ENCODE data around the gene SLC12A8. TPM values are rescaled to one million over a fixed set of nuclear protein-coding genes. Genes with fewer than 3 reads are reported as not detected.

The SLC12A8 gene
- total and polyA plus RNA-seq, 2 donors from 2014 or later = 5.4 to 29.1 TPM

DNA sequence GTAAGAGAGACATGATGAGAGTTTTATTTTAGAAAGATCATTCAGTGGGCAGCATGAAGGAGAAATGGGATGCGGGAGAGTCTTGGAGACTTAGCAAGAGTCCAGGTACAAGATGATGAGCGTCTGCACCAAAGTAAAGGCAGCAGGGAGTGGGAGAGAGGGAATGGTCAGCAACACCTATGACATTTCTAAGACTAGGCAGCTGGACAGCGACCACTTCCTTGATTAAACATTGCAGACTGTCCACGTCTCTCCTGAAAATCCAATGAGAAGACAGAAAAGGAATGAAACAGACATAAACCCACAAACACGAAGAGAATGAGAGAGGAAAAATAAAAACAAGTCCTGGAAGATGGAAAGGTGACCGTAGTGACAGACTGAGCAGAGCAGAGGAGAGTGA, 110.1 kb downstream of the SLC12A8 start:
- Histone ChIP-seq H3K4me3 (ENCODE audit: low read length in 3 of 3) (no peak overlapping the region), H3K27me3 (ENCODE audit: control insufficient read depth, insufficient read depth, low read length) (no peaks in the 10 kb centered on the region), H3K36me3 (ENCODE audit: control insufficient read depth in 2 of 3, insufficient read depth in 3 of 3, low read length in 3 of 3) (no peaks in the 10 kb centered on the region), H3K4me1 (ENCODE audit: control insufficient read depth in 2 of 3, insufficient read depth in 2 of 3, low read depth in 1 of 3, low read length in 3 of 3) (no peaks in the 10 kb centered on the region), H3K9ac (ENCODE audit: low read length in 3 of 3) (no peak overlapping the region), H3K9me3 (ENCODE audit: control insufficient read depth in 2 of 3, insufficient read depth in 1 of 3, low read length in 3 of 3) (no peaks in the 10 kb centered on the region), H3K27ac (ENCODE audit: low read depth in 2 of 2, low read length in 2 of 2) (no peak overlapping the region)
- DNase-seq (no peak), FAIRE-seq (no peak)
- TF ChIP-seq, protein P1, sequence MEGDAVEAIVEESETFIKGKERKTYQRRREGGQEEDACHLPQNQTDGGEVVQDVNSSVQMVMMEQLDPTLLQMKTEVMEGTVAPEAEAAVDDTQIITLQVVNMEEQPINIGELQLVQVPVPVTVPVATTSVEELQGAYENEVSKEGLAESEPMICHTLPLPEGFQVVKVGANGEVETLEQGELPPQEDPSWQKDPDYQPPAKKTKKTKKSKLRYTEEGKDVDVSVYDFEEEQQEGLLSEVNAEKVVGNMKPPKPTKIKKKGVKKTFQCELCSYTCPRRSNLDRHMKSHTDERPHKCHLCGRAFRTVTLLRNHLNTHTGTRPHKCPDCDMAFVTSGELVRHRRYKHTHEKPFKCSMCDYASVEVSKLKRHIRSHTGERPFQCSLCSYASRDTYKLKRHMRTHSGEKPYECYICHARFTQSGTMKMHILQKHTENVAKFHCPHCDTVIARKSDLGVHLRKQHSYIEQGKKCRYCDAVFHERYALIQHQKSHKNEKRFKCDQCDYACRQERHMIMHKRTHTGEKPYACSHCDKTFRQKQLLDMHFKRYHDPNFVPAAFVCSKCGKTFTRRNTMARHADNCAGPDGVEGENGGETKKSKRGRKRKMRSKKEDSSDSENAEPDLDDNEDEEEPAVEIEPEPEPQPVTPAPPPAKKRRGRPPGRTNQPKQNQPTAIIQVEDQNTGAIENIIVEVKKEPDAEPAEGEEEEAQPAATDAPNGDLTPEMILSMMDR (IDR thresholded peaks at IDR 0.05; ENCODE audit: borderline replicate concordance, extremely low read depth, insufficient read depth) = no peak
- intact Hi-C loops (cut with DNase I) = no loop called here

DNA sequence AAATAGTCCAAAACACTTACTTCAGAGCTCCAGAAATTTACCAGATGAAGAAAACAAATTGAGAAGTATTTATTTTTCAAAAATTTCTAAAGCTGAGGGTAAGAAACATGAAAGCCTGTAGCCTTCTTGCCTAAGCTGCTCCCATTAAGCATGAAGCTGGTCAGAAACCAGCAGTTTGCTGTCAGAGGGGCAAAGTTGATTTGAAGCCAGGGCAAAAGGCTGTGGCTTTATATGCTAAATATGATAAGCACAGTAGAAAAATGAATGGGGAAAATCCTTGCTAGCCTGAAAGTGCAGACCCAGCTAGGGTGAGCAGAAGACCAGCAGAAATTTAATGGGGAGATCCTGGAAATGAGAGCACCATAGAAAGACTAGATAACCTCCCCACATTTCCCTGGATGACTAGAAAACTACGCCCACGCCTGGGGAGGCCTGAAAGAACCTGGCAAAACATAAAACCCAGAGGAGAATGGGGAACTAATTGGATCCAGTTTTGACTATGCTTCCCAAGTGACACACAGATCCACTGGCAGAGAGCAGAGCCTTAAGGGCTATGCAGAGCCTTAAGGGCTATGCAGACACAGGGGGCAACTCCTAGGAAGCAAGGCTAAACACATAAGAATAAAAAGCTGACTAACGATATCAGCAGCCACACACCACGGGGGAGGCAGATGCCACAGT, 113.8 kb downstream of the SLC12A8 start:
- H3K36me3 ChIP-seq (ENCODE audit: control insufficient read depth in 2 of 3, insufficient read depth in 3 of 3, low read length in 3 of 3) = no peaks in the 10 kb centered on the region
- TF ChIP-seq, protein P1 (IDR thresholded peaks at IDR 0.05; ENCODE audit: borderline replicate concordance, extremely low read depth, insufficient read depth) = no peak
- no peak overlapping the region for H3K27ac ChIP-seq (ENCODE audit: low read depth in 2 of 2, low read length in 2 of 2)
- intact Hi-C loops (cut with DNase I) = no loop called here
- DNase-seq (no peak), FAIRE-seq (no peak)
- H3K27me3 ChIP-seq (ENCODE audit: control insufficient read depth, insufficient read depth, low read length) = no peaks in the 10 kb centered on the region
- no peaks in the 10 kb centered on the region for H3K9me3 ChIP-seq (ENCODE audit: control insufficient read depth in 2 of 3, insufficient read depth in 1 of 3, low read length in 3 of 3)
- H3K9ac ChIP-seq (ENCODE audit: low read length in 3 of 3) = no peak overlapping the region
- no peaks in the 10 kb centered on the region for H3K4me1 ChIP-seq (ENCODE audit: control insufficient read depth in 2 of 3, insufficient read depth in 2 of 3, low read depth in 1 of 3, low read length in 3 of 3)
- no peak overlapping the region for H3K4me3 ChIP-seq (ENCODE audit: low read length in 3 of 3)

DNA sequence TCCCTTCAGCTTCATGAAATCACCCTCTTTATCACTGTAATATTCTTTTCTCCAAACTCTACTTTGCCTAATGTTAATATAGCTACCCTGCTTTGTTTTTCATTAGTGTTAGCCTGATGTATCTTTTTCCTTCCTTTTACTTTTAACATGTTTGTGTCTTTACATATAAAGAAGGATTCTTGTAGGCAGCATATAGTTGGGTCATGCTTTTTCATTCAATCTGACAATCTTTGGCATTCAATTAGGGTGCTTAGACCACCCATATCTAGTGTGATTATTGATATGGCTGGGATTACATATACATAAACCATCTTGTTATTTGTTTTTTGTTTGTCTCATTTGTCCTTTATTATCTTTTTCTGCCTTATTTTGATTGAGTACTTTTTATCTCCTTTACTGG, 121.9 kb downstream of the SLC12A8 start:
- Histone ChIP-seq H3K4me1 (ENCODE audit: control insufficient read depth in 2 of 3, insufficient read depth in 2 of 3, low read depth in 1 of 3, low read length in 3 of 3) (no peaks in the 10 kb centered on the region), H3K36me3 (ENCODE audit: control insufficient read depth in 2 of 3, insufficient read depth in 3 of 3, low read length in 3 of 3) (no peaks in the 10 kb centered on the region), H3K27me3 (ENCODE audit: control insufficient read depth, insufficient read depth, low read length) (no peaks in the 10 kb centered on the region), H3K4me3 (ENCODE audit: low read length in 3 of 3) (no peak overlapping the region), H3K9me3 (ENCODE audit: control insufficient read depth in 2 of 3, insufficient read depth in 1 of 3, low read length in 3 of 3) (no peaks in the 10 kb centered on the region), H3K27ac (ENCODE audit: low read depth in 2 of 2, low read length in 2 of 2) (no peak overlapping the region), H3K9ac (ENCODE audit: low read length in 3 of 3) (no peak overlapping the region)
- no peak for DNase-seq
- intact Hi-C loops (cut with DNase I) = no loop called here
- TF ChIP-seq, protein P1 (IDR thresholded peaks at IDR 0.05; ENCODE audit: borderline replicate concordance, extremely low read depth, insufficient read depth) = no peak
- no peak for FAIRE-seq

All from kidney (tissue), 14 donors.